G401 (cell line): ENCODE data around the gene IGSF21. TPM values are rescaled to one million over a fixed set of nuclear protein-coding genes. Genes with fewer than 3 reads are reported as not detected.
"Not testable (repeated sequence)": the region's sequence is repeated elsewhere in the genome, so short reads cannot be mapped to it uniquely, and the experiment has no call there.

ENCODE experiments used
- DNase-seq: peaks from one replicate; pipeline ENCODE4 v3.0.0-alpha.2; 2015; ENCODE audit warnings: low spot score
- in situ Hi-C: cut with HindIII; loops from 2 replicates; pipeline ENCODE4 v1.10.0; 2016; ENCODE audit warnings: low sequenced_read_pairs, mixed read lengths
- total RNA-seq: library from RNA; depleted of rRNA; stranded (reverse); fragments of >200 nt; shearing (Covaris generic); gene quantifications from 2 replicates; pipeline ENCODE4 v1.2.3, GENCODE V29; 2014

IGSF21 gene
- total RNA-seq, 1 experiment from 2014 or later, result not detected

GRCh38 chr1:18357622-18358230, 250.1 kb downstream of the IGSF21 start:
- in situ Hi-C loops, result no loop called here
- no peak for DNase-seq

- no peak for DNase-seq
- in situ Hi-C loops, result no loop called here
Observed at GRCh38 chr1:18358600-18358999, 251.0 kb downstream of the IGSF21 start.

- DNase-seq, result peak; percentile 60
- in situ Hi-C loops, result no loop called here
Observed at GRCh38 chr1:18360251-18360650, 252.7 kb downstream of the IGSF21 start.

DNA sequence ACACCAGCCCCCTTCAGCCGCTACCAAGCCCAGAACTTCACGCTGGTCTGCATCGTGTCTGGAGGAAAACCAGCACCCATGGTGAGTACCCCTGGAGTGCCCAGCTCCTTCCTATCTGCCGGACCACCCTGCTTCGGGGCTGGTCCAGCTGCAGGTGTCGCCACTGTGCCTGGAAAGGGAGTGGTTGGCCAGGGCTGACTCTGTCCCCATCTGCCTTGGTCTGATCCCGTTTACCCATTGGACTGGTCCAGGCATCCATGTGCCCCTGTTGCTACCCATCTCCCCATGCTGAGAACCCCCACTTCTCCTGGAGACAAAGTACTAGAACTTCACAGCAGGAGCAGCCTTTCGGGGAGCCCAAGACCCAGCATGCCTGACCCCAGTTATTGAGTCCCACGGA, 254.6 kb downstream of the IGSF21 start:
- in situ Hi-C loops, result no loop called here

DNA sequence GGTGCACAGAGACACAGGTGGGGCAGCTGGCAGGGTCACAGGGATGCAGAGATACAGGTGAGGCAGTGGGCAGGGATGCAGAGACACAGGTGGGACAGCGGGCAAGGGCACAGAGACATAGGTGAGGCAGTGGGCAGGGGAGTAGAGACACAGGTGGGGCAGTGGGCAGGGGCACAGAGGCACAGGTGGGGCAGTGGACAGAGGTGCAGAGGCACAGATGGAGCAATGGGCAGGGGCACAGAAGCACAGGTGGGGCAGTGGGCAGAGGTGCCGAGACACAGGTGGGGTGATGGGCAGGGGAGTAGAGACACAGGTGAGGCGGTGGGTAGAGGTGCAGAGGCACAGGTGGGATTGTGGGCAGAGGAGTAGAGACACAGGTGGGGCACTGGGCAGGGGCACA, 255.8 kb downstream of the IGSF21 start:
- DNase-seq, result no peak
- in situ Hi-C loops, result no loop called here

More for the DNA sequence above, 254.6 kb downstream of the IGSF21 start:
- DNase-seq, result no peak

GRCh38 chr1:18365099-18365705, 257.6 kb downstream of the IGSF21 start:
- in situ Hi-C loops, result no loop called here
- no peak for DNase-seq

- DNase-seq, in situ Hi-C loops: not testable (repeated sequence)
Observed at GRCh38 chr1:18372505-18372904, 264.9 kb downstream of the IGSF21 start.

- in situ Hi-C loops, result no loop called here
- DNase-seq, result no peak
Observed at GRCh38 chr1:18373151-18373550, 265.6 kb downstream of the IGSF21 start.

DNA sequence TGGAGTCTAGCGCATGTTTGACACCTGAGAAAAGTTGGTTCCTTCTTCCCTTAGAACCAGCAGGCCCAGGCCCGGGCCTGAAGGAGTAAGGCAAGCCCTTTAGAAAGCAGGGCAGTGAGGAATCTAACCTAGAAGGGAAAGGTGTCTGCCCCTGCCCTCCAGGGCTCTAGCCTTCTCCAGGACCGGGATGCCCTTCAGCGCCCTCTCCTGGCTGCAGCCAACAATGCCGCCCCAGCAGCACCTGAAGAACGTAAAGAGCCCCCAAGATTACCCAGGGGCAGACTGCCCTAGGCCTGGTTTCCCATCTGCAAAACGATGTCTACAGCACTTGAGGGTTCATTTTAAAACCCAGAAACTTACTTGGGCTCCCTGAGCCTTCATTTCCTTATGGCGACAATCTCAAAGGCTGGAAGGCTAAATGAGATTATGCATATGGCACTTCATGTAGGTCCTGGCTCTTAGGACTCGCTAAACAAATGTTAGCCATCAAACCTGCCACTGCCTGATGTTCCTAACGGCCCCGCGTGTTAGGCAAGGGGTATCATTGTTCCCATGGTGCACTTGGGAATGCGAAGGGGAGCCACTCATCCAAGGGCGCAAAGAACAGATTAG, 266.4 kb downstream of the IGSF21 start:
- in situ Hi-C loops, result no loop called here
- peak; percentile 47 for DNase-seq

DNA sequence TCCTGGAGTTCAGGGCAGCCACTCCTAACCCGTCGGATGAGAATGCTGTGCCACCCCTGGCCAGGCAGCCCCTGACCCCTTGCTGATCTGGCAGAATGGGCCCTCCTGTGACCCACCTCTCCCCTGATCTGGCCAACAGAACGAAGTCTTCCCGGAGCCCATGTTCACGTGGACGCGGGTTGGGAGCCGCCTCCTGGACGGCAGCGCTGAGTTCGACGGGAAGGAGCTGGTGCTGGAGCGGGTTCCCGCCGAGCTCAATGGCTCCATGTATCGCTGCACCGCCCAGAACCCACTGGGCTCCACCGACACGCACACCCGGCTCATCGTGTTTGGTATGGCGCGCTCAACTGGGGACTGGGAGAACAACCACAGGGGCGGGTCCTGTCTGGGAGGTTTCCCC, 269.1 kb downstream of the IGSF21 start:
- no peak for DNase-seq
- in situ Hi-C loops, result no loop called here

- in situ Hi-C loops, result no loop called here
- no peak for DNase-seq
Observed at GRCh38 chr1:18380288-18380687, 272.7 kb downstream of the IGSF21 start.

DNA sequence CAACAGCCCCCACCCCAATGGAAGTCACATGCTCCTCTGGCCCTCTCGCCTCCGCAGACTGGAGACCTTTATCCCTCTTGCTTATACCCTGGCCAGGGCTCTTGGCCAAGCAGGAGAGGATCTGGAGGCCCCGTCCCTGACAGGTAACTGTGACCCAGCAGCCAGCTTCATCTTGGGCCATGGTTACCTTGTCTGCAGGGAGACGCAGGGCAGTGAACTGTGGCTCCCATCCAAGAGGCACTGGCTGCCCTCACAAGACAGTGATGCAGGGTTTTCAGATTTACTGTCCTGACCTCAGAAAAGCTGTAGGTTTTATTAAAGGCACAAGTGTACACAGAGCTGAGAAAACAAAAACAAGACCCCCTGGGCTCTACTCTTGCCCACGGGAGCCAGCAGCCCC, 276.5 kb downstream of the IGSF21 start:
- DNase-seq, result no peak
- in situ Hi-C loops, result no loop called here

- in situ Hi-C loops, result no loop called here
- DNase-seq, result no peak
Observed at GRCh38 chr1:18384471-18384870, 276.9 kb downstream of the IGSF21 start.

- in situ Hi-C loops, result no loop called here
- peak; percentile 71 for DNase-seq
Observed at GRCh38 chr1:18385239-18385790, 277.7 kb downstream of the IGSF21 start.

GRCh38 chr1:18386591-18386990, 279.0 kb downstream of the IGSF21 start:
- DNase-seq, result no peak
- in situ Hi-C loops, result no loop called here

- in situ Hi-C loops, result no loop called here
- no peak for DNase-seq
Observed at GRCh38 chr1:18387307-18387706, 279.7 kb downstream of the IGSF21 start.

DNA sequence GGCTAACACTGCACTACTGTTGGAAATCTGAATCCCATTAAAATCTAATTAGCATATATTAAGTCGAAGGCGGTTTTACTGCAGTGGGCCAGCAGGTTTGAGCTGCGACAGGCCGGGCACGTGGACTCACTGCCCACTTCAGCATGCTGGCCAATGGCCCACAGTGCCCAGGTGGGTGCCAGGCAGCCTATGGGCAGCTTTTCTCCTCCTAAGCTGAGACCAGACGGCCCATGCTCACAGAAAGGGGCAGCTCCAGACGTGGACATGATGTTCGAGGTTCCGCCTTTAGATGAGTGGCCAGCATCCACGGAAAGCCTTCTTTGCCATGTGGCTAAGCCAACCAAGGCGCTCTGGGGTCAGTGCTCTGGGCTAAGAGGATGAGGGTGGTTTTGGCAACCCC, 283.4 kb downstream of the IGSF21 start:
- in situ Hi-C loops, result no loop called here
- DNase-seq, result no peak

GRCh38 chr1:18394563-18395156, 287.1 kb downstream of the IGSF21 start:
- DNase-seq, result no peak

DNA sequence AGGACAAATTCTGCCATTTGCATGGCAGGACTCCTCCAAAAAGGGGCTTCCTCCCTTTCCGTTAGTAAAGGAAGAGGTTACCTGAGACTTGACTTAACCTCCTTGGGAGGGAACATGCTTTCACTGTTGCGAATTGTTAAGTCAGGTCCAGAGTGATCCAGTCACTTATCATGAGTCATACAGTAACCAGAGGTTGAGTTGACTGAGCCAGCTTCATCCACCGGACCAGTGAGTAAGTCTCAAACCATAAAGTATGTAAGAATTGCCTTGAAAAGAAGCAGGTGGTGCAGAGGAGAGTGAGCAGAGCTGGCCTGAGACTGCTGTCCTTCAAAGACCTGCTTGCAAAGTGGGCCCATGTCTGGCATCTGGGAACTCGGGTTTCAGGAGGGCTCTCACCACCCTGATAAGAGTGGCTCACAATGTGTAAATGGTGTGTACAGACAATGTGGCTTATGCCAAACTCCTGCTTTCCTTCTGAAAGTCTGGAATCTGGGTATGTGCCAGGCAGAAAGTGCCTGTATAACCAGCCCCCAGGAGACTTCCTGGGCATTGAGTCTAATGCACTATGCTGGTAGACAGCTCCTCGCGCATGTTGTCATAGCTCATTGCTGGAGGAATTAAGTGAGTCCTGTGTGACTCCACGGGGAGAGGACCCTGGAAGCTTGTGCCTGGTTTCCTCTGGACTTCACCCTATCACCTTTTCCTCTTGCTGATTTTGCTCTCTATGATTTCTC, 288.8 kb downstream of the IGSF21 start:
- DNase-seq, result no peak
- in situ Hi-C loops, result no loop called here

More at GRCh38 chr1:18394563-18395156, 287.1 kb downstream of the IGSF21 start:
- in situ Hi-C loops, result no loop called here
